Neural crest cell (in vitro differentiated cells): ENCODE data around the gene ST6GALNAC5. TPM values are rescaled to one million over a fixed set of nuclear protein-coding genes. Genes with fewer than 3 reads are reported as not detected.
"Not testable (repeated sequence)": the region's sequence is repeated elsewhere in the genome, so short reads cannot be mapped to it uniquely, and the experiment has no call there.

Experiments
- DNase-seq: peaks from one replicate; pipeline ENCODE4 v3.0.0; 2021; ENCODE audit warnings: low read depth, mixed read lengths, low spot score
- H3K27ac Mint-ChIP-seq: one replicate; pipeline ENCODE4 v1.8.0; 2021; ENCODE audit warnings: mild to moderate bottlenecking, mixed read lengths; ENCODE audit not compliant: unreplicated experiment
- H3K27me3 Mint-ChIP-seq: 2 replicates; pipeline ENCODE4 v1.8.0; 2021; ENCODE audit warnings: low read depth, mild to moderate bottlenecking, mixed read lengths
- H3K36me3 Mint-ChIP-seq: 2 replicates; pipeline ENCODE4 v1.8.0; 2021; ENCODE audit warnings: low read depth, mild to moderate bottlenecking, mixed read lengths
- H3K4me1 Mint-ChIP-seq: 2 replicates; pipeline ENCODE4 v1.8.0; 2021; ENCODE audit warnings: mixed read lengths
- H3K4me3 Mint-ChIP-seq: one replicate; pipeline ENCODE4 v1.8.0; 2021; ENCODE audit warnings: mild to moderate bottlenecking, mixed read lengths
- H3K9me3 Mint-ChIP-seq: 2 replicates; pipeline ENCODE4 v1.8.0; 2021; ENCODE audit warnings: mixed read lengths
- CTCF ChIP-seq: fragments of 200-600 bp; sonication (generic); conservative IDR thresholded peaks from 2 replicates; pipeline ENCODE4 v1.5.0; 2021; ENCODE audit warnings: antibody characterized with exemption, mild to moderate bottlenecking
- total RNA-seq: library from RNA; stranded (reverse); gene quantifications from 2 replicates; pipeline ENCODE4 v1.2.1, GENCODE V29; 2021

ST6GALNAC5 gene
- total RNA-seq, 1 donor from 2014 or later, result 45.6 TPM

GRCh38 chr1:76958828-76959227 lies 91.5 kb downstream of the ST6GALNAC5 start:
- peaks cover 38% of the 10 kb centered on the region for H3K4me1 Mint-ChIP-seq
- no peak for TF ChIP-seq CTCF
- H3K27ac Mint-ChIP-seq, result peak overlapping the region; percentile 65
- no peak overlapping the region for H3K4me3 Mint-ChIP-seq
- no peaks in the 10 kb centered on the region for H3K27me3 Mint-ChIP-seq
- DNase-seq, result no peak
- peaks cover 5% of the 10 kb centered on the region for H3K9me3 Mint-ChIP-seq
- peaks cover 34% of the 10 kb centered on the region for H3K36me3 Mint-ChIP-seq

GRCh38 chr1:76959556-76959955 lies 92.3 kb downstream of the ST6GALNAC5 start:
- peaks cover 6% of the 10 kb centered on the region for H3K9me3 Mint-ChIP-seq
- H3K27me3 Mint-ChIP-seq, result no peaks in the 10 kb centered on the region
- H3K4me1 Mint-ChIP-seq, result peaks cover 38% of the 10 kb centered on the region
- no peak for DNase-seq
- peak overlapping the region; percentile 37 for H3K27ac Mint-ChIP-seq
- H3K36me3 Mint-ChIP-seq, result peaks cover 39% of the 10 kb centered on the region
- H3K4me3 Mint-ChIP-seq, result no peak overlapping the region
- TF ChIP-seq CTCF, result no peak

- peaks cover 33% of the 10 kb centered on the region for H3K4me1 Mint-ChIP-seq
- H3K27ac Mint-ChIP-seq, result no peak overlapping the region
- no peak overlapping the region for H3K4me3 Mint-ChIP-seq
- H3K36me3 Mint-ChIP-seq, result peaks cover 52% of the 10 kb centered on the region
- no peak for DNase-seq
- H3K27me3 Mint-ChIP-seq, result no peaks in the 10 kb centered on the region
- no peak for TF ChIP-seq CTCF
- H3K9me3 Mint-ChIP-seq, result peaks cover 11% of the 10 kb centered on the region
These were observed 94.0 kb downstream of the ST6GALNAC5 start for GRCh38 chr1:76961181-76961819.

GRCh38 chr1:76961820-76962207 lies 94.5 kb downstream of the ST6GALNAC5 start:
- peaks cover 30% of the 10 kb centered on the region for H3K4me1 Mint-ChIP-seq
- H3K27ac Mint-ChIP-seq, result no peak overlapping the region
- H3K27me3 Mint-ChIP-seq, result no peaks in the 10 kb centered on the region
- peaks cover 11% of the 10 kb centered on the region for H3K9me3 Mint-ChIP-seq
- H3K4me3 Mint-ChIP-seq, result no peak overlapping the region
- no peak for DNase-seq
- peaks cover 53% of the 10 kb centered on the region for H3K36me3 Mint-ChIP-seq
- TF ChIP-seq CTCF, result no peak

- not testable (repeated sequence) for H3K27ac Mint-ChIP-seq, H3K4me3 Mint-ChIP-seq, H3K4me1 Mint-ChIP-seq, DNase-seq, H3K27me3 Mint-ChIP-seq
- peaks cover 70% of the 10 kb centered on the region for H3K36me3 Mint-ChIP-seq
- H3K9me3 Mint-ChIP-seq, result peaks cover 27% of the 10 kb centered on the region
These were observed 114.0 kb downstream of the ST6GALNAC5 start for GRCh38 chr1:76981267-76981666.

- no peak for TF ChIP-seq CTCF
- Mint-ChIP-seq H3K4me3 (no peak overlapping the region), H3K36me3 (peaks cover 17% of the 10 kb centered on the region), H3K9me3 (peaks cover 7% of the 10 kb centered on the region), H3K27ac (no peak overlapping the region), H3K27me3 (no peaks in the 10 kb centered on the region), H3K4me1 (peaks cover 22% of the 10 kb centered on the region)
- no peak for DNase-seq
These were observed 122.7 kb downstream of the ST6GALNAC5 start for GRCh38 chr1:76989976-76990375.
